Fibroblast of gingiva (primary cell): ENCODE data around the gene RPL32.
"Not testable (repeated sequence)": the region's sequence is repeated elsewhere in the genome, so short reads cannot be mapped to it uniquely, and the experiment has no call there.

ENCODE experiments used
- DNase-seq: peaks from one replicate; pipeline ENCODE4 v3.0.0-alpha.2; 2011; ENCODE audit warnings: low read depth

RPL32 gene

DNA sequence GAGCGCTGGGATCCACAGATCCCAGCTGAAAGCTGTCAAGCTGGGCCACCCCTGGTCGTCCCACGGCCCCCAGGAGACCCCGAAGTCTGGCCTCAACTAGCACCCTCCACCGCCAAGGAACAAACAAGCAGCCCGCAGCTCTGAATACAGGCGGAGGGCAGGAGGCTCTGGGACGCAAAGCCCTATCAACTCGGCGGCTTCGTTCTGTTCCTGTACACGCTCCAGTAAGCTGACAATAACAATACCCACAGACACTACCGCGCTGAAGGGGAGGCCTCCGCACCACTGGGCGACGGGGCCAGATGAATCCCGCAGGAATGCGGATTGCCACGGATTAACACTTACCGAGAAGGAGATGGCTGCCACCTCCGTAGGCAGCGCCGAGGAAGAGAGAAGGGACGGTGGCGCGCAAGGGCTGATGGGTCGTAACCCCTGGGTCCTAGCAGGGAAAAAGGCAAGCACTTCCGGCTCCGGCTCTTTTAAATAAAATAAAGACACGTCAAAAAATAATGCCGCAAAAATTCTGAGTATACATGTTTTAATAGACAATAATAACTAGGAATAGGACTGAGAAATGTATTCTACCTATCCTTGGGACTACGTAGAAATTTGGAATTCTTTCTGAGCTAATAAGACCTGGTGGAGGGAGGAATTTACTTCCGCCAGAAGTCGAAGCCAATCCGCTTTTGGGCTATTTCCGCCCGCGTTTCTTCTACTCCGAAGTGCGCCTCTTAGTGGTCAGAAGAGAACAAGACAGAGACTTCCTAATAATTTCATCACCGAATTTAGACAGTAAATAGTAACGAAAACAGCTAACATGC, at the start of gene RPL32:
Gene RPL32, minus strand, starts transcription at position 417 of the 821 bp plus-strand sequence. CDS start 1,328 bp downstream, outside the sequence.
- DNase-seq = peak; percentile 96

DNA sequence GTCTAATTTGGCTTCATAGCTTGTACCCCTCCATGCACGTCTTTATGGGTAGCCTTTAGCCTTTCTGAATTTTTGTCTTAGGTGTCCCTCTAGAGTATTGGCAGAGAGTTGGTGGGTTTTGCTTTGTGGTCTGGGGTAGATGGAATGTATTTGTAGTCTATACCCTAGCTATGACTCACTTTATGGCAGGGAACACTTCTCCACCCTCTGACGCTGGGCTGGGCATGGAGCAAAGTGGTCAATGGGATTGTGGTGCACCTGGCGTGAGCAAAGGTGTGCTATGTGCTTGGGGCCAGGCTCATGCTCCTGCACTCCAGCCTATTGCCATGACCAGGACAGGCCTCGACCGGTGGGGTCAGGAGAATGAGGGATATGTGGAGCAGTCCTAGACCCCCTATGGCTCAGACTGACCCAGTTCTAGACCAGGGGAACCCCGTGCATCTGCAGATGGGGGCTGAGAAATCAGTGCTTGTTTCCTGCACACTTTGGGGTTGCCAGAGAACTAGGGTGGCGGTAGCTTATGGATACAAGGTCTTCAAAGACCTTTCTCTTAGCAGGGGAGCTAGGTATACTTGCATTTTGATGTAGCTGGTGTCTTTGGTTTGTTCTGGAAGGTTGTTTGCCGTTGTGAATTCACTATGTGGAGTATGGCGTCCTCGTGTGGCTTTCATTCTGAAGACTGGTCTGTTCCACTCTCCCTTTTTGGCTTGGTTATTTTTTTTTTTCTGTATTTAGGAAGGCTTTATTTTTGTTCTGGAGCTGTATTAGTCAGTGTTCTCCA, 49.4 kb upstream of the RPL32 start:
- DNase-seq = no peak

DNA sequence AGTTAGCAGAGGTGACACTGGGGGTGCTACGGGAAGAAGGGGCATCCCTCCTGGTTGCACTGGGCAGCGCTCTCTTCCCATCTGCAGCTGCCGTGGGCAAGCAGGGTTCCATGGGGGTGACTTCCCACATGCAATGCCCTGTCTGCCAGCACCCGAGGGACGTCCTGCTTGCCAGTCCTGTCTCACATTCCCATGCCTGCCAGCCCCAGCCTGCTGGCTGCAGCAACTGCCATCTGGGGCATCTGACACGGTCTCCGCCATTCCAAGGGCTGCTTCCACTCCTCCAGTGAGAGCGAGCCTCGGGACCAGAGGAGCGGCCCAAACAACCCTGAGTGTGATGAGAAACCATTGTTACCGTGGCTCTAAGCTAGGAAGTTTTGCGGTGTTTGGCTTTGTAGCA, 45.4 kb upstream of the RPL32 start:
- DNase-seq = no peak

DNA sequence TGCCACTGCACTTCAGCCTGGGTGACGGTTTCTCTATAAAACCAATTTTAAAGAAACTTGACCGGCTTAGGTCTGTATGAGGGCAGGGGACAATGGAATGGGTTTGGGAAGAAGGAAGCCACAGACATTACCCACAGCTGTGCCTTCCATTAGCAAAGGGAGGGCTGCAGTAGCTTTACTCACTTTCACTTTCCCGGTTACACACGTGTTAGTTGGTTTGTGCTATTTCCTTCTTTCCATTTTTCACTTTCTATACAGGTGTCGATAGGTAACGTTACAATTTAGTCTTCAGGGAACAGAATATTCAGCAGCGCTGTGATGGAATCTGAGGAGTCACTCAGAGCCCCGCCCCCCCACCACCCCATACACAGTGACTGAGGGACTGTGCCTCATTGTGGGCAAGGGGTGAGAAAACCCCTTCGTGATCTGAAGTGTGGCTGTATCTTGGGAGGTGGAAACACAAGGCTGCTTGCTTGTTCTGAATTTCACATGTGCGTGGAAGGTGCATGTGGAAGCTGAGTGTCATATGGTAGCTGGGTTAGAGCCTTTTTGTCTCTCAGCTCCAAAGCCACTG, 44.8 kb upstream of the RPL32 start:
- DNase-seq = no peak

DNA sequence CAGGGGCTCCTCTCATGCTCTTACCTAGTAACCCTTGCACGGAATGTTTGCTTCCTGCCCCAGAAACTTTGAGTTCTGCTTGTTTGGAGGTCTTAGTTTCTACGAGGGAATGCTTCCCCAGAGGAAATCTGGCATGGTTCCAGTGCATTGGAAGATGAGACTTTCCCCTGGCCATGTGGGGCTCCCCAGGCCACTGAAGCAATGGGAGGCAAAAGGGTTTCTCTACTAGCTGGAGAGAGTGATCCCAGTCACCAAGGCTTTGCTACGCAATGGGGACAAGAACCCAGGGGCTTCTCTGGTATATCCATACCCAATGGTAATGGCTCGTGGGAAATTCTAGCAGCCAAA, 44.2 kb upstream of the RPL32 start:
- no peak for DNase-seq

DNA sequence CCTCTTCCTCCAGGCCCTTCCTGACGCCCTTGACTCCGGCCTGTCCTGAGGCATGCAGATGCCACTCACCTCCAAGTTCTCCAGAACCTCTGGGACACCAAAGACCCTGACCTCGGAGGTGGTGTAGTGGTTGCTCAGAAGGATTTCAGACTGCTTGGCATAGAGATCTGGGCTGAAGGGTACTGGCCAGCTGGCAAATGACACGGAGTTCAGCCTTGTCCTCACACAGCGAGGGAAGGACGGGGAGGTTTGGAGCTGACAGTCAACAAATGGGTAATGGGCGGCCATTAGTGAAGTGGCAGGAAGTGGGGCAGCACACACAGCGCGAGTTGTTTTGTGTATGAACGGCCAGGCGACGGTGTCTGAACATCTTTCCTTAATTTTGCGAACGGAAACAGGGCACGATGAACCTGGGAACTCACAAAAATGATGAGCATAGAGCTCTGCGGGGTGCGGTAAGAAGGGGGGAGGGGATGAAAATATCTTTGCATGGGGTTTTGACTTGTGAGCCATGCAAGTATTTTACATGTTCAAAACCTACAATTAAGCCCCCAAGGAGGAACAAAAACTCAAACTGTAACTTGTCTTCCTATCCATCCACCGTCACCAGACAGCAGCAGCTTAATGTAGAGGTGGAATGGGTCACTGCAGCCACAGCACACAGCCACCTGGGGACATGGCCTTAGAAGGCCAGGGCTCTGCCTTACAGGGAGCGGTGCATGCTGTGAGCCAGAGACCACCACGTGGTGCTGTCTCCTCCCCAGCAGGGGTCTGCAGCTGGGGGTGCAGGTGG, 43.6 kb upstream of the RPL32 start:
- no peak for DNase-seq

DNA sequence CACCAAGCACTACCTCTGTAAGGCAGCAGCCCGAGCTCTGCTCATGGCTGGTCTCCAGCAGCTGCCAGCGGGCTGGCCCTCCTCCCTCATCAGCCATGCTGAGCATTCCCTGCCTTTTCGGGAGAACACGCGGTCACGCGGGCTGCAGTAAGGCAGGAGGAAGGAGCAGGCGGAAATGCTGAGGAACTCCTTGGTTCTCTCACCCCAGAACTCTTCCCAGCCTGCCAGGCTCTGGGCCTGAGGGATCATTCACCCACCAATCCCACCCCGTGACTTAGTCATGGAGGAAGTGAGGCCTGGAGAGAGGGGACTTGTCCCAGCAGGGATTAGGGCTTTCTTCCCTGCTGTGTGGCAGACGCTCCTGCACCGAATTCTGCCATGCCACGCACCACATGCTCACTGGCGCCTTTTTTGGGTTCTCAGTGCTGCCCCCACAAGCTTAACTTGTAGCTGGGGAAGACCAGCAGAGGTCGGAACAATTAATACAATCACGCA, 42.9 kb upstream of the RPL32 start:
- DNase-seq = peak; percentile 26

DNA sequence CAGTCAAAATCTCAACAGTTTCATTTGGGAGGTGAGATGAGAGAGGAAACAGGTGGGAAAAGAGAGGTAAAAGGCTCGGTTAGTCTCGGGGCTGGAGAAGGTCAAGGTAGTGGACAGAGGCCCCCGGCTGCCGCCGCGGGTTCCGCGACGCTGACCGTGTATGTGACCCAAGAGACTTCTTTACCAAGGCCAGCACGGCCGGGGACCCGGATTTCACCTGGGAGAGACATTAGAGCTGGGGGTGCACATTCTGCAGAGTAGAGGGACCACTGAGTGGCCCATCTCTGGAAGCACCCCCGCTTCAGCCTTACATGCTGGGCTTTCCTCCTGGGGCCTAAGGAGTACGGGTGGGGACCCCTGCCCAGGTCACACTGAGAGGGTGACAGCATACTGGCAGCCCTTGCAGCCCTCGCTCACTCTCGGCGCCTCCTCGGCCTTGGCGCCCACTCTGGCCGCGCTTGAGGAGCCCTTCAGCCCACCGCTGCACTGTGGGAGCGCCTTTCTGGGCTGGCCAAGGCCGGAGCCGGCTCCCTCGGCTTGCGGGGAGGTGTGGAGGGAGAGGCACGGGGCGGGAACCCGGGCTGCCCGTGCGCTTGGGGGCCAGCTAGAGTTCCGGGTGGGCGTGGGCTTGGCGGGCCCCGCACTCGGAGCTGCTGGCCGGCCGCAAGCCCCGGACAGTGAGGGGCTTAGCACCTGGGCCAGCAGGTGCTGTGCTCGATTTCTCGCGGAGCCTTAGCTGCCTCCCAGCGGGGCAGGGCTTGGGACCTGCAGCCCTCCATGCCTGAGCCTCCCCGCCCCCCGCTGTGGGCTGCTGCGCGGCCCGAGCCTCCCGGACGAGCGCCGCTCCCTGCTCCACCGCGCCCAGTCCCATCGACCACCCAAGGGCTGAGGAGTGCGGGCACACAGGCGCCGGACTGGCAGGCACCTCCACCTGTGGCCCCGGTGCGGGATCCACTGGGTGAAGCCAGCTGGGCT, 41.3 kb upstream of the RPL32 start:
- no peak for DNase-seq

DNA sequence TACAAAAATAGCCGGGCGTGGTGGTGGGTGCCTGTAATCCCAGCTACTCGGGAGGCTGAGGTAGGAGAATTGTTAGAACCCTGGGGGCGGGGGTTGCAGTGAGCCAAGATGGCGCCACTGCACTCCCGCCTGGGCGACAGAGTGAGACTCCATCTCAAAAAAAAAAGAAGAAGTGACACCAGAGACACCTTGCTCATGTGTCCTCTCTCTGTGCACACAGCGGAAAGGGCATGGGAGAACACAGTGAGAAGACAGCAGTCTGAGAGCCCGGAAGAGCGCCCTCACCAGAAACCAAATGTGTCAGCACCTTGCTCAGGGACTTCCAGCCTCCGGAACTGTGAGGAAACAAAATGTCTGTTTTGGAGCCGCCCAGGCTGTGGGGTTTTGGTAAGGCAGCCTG, 40.5 kb upstream of the RPL32 start:
- DNase-seq = not testable (repeated sequence)

DNA sequence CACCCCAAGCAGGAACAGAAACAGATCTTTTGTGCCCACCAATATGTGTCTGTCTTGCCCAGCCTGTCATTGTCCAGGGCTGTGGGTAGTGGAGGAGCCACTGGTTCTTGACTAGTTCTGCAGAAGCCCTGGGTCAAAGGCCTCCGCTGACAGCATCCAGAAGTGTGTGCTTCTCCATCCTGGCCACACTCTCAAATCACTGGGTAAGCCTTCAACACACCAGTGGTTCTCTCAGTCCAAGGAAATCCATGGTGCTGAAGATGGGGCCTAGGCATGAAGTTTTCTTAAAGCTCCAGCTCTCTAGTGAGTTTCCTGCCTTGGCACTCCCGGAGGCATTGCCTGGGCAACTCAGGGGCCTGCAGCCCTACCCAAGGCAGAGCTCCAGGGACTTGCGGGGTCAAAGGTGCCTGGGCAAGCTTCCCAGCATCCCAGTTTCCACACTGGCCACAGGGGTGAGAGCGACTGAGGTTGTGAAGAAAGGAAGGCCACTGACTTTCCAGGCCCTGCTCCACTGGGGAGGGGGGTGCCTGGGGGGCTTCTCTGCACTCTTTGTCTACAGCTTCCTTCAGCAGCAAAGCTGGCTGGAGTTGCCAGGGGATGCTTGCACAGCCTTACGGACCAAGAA, 37.9 kb upstream of the RPL32 start:
- DNase-seq = no peak

DNA sequence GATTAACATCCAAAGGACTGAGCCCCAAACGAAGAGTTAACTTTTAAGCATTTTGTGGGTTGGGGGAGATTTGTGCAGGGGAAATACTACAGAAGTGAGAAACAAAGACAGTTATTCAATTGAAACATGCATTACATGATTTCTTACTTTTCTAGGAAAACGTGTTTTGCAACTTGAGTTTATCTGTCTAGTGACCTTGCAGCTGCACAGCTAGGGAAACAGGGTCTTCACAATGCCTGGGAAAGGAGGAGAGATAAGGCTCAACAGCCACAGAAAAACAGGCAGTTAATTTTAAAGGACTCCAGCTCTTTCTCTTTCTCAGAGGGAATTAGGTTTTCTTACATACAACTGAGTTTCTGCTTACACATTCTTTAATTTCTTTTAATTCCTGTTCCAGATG, 37.4 kb upstream of the RPL32 start:
- not testable (repeated sequence) for DNase-seq

DNA sequence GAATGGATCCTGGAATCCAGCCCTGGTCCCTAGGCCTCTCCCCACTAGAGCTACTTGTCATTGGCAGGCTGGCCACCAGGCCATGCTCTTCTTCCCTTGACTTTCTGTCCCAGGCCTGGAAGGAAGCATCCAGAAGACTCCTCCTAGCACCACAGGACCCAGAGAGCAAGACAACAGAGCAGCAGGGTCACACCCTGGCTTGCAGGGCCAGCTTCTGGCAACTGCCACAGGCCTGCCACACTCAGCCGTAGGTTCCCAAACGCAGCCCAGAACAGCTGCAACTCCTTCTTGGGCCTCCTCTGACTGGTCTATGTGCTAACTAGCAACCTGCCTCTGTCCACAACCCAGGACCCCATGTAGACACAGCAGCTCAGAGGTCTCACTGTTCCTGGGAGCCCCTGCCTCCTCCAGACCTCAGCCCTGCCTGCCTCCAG, 36.8 kb upstream of the RPL32 start:
- DNase-seq = no peak

DNA sequence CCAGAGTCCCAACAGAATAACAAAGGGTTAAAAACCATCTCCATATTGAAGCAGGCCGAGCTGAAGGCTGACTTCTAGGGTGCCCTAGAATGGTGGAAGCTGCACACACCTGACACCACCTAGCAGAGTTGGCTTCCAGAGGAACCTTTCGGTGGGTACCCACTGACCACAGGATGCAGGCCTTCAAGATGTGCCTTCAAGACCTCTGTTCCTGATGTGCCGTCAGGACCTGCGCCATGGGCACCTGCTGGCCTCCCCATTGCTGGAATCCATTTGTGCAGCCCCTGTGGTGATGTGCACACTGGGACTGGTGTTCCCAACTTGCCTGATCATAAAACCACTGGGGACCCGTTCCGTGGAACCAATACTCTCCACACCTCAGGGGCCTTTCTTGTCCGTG, 35.7 kb upstream of the RPL32 start:
- DNase-seq = no peak

DNA sequence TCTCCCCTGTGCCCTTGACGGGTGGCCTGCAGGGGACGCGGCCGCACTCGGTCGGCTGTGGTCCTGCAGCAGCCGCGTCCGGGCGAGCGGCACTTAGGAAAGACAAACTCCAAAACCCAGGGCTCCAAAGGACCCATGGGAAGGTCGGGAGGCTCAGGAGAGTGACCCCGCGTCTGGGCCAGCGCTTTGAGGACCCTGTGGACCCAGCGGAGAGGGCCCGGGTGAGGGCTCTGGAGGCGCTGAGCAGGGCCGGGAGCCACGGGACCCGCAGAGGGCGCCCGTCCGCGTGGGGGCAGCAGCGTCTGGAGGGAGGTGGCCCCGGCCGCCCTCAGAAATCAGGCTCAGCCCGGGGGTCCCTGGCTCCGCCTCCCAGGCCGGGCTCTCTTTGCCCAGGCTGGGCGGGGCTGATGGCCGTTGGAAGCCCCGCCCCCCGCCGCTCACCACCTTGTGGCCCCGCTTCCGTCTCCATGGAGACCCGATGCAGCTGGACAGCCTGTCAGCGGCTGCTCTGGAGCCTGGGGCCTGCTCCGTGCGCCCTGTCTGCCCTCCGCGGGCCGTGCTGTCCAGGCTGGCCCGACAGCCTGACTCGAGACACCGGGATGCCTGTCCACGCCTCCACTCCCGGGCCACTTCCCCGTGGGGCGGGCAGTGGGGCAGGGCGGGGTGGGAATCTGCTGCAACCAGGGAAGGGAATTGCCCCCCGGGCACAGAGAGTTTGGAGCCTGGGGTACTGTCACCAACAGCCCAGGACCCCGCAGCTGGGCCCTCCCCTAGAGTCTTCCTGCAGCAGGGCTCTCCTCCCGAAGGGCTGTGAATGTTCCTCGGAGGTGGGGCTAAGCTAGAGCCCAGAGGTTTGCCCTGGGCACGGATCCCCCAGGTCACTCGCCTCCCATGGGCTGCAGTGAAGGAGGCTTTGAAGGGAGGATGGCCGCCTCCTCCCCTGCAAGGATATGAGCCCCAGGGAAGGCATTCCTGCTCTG, 34.8 kb upstream of the RPL32 start:
- DNase-seq = peak; percentile 17

DNA sequence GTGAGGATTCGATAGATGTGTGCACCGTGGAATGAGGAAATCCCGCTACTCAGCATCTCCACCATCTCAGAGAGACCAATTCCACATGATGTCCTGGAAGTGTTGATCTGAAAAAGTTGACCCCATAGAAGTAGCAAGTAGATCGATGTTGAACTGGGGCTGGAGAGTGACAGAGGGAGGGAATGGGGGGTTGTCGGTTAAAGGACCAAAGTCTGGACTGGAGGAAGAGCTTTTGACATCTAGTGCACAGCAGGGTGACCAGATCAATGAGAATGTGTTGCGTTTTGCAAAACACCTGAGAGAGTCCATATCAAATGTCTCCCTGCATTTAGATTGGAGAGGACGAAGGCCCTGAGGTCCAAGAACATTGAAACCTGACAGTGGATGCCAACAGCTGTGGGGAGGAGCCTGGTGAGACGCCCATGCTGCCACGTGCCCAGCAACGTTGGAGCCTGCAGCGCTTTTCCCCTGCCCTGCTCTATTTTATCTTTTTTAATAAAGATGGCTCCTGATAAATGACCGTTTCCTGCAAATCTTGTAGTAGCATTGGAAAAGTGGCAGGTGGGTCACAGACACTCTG, 30.1 kb upstream of the RPL32 start:
- DNase-seq = no peak

DNA sequence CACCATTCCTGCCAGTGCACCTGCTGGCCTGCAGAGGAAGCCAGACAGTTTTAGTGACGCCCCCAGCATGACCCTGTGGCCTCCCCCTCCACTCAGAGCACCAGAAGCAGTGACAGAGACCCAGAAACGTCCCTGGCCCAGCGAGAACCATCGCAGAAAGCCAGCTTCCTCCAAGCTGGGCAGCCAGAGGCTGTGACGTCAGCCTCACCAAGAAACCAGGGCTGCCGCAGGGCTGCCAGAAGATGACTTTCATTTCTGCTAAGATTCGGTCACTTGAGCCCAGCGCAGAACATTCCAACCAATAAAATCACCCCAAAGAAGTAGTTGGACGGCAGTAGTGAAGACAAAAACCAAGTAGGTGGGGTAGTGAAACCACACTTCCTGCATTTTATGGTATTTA, 29.6 kb upstream of the RPL32 start:
- peak; percentile 73 for DNase-seq

DNA sequence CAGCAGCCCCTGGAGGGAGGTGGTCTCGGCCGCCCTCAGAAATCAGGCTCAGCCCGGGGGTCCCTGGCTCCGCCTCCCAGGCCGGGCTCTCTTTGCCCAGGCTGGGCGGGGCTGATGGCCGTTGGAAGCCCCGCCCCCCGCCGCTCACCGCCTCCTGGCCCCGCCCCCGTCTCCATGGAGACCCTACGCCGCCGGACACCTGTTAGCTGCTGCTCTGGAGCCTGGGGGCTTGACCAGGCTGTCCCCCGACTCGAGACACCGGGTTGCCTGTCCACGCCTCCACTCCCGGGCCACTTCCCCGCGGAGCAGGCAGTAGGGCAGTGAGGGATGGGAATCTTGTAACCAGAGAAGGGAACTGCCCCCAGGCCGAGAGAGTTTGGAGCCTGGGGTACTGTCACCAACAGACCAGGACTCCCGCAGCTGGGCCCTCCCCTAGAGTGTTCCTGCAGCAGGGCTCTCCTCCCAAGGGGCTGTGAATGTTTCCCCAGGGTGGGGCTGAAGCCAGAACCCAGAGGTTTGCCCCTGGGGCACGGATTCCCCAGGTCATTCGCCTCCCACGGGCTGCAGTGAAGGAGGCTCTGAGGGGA, 27.8 kb upstream of the RPL32 start:
- no peak for DNase-seq
